HG03378 (cell line): ENCODE measurements around the gene EXOC3L1.

Source experiments
- ATAC-seq: cut with Tn5 transposase; IDR thresholded peaks from one replicate; pipeline ENCODE4 v1.9.1; 2021; ENCODE audit warnings: mild to moderate bottlenecking, moderate library complexity; ENCODE audit not compliant: unreplicated experiment

EXOC3L1 gene

DNA sequence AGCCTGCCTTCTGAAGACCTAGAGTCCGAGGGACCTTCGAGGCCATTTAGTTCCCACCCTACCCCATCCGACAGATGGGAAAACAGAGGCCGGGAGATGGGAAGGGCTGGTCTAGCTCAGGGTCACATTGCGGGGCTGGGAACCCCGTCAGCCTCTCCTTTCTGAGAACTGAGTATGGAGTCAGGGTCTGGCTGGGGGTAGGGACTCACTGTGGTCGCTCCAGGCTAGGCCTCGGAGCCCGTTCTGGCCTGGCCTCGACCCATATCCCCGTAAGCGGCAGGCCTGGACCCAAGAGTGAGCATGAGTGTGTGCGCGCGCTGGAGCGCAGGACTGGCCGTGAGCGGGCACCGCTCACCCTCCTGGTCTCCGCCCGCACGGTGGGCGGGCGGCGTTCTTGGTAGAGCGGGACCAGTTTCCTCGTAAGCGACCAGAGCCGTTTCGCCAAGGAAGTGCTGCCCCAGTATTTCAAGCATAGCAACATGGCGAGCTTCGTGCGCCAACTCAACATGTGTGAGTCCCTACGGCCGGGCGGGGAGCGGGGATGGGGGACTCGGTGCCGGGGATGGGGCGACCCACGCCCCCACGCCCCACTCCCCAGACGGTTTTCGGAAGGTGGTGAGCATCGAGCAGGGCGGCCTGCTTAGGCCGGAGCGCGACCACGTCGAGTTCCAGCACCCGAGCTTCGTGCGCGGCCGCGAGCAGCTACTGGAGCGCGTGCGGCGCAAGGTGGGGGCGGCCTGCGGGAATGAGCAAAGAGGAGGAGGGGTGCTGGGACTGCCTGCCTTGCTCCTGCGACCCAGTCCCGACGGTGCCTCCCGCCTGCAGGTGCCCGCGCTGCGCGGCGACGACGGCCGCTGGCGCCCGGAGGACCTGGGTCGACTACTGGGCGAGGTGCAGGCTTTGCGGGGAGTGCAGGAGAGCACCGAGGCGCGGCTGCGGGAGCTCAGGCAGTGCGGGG is 24.5 kb downstream of the EXOC3L1 start:
- no peak for ATAC-seq

DNA sequence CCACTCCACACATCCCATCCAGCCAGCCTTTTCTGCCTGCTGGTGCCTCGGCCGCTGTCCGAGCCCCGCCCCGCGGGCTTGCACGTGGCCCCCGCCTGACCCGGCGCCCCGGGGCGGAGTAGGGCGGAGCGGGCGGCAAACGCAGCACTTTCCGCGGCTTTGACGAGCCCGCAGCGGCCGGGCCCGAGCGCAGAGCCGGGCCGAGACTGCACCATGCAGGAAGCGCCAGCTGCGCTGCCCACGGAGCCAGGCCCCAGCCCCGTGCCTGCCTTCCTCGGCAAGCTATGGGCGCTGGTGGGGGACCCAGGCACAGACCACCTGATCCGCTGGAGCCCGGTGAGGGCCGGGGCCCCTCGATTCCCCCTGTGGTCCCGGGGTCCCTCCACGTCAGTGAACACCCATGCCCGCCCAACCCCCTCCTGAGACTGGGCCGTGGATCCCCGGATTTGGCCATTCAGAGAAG is 25.3 kb downstream of the EXOC3L1 start, which contains the start of gene HSF4:
HSF4 (plus strand) TSS at position 147 of the 463 bp plus-strand sequence; CDS start at position 214, 67 bp downstream.
- ATAC-seq: no peak

DNA sequence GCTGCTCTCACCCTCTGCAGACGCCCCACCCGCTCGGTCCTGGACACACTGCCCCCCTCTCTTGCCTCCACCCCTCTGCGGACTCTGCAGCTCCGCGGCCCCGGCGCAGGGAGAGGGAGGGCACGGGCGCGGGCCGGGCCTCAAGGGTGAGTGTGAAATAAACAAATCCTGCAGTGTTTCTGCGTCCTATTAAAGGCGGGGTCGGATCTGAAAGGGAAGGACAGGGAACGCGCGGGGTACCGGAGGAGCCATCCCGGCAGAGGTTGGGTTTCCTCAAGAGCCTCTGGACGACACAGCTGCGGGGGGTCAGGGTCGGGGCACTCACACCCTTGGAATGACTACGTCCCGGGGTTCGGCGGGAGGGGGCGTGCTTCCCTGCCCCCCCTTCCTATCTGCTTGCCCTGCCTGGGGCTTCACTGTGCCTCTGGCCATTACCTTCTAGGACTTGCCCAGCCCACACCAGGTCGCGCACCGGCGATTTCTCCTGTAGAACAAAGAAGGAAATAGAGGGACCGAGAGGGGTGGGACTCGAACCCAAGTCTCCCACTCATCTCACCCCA is 25.9 kb downstream of the EXOC3L1 start:
- no peak for ATAC-seq

DNA sequence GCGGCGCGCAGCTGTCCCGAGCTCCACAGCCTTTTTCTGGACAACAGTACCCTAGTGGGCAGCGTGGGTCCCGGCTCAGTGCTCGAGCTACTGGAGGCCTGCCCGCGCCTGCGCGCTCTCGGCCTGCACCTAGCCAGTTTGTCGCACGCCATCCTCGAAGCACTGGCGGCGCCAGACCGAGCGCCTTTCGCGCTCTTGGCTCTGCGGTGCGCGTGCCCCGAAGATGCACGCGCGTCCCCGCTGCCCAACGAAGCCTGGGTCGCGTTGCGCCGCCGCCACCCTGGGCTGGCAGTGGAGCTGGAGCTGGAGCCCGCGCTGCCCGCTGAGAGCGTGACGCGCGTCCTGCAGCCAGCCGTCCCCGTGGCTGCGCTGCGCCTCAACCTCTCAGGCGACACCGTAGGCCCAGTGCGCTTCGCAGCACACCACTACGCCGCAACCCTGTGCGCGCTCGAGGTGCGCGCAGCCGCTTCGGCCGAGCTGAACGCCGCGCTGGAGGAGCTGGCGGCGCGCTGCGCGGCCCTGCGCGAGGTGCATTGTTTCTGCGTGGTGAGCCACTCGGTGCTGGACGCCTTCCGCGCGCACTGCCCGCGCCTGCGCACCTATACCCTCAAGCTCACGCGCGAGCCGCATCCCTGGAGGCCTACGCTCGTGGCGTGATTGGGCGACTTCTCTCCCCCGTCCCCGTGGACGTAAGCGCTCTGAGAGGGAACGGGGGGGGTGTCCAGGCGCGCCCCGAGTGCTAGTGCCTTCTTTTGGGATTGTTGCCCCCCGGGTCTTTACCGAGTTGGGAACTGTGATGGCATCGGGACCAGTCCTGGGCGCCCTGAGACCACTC is 26.6 kb downstream of the EXOC3L1 start:
- ATAC-seq: no peak

DNA sequence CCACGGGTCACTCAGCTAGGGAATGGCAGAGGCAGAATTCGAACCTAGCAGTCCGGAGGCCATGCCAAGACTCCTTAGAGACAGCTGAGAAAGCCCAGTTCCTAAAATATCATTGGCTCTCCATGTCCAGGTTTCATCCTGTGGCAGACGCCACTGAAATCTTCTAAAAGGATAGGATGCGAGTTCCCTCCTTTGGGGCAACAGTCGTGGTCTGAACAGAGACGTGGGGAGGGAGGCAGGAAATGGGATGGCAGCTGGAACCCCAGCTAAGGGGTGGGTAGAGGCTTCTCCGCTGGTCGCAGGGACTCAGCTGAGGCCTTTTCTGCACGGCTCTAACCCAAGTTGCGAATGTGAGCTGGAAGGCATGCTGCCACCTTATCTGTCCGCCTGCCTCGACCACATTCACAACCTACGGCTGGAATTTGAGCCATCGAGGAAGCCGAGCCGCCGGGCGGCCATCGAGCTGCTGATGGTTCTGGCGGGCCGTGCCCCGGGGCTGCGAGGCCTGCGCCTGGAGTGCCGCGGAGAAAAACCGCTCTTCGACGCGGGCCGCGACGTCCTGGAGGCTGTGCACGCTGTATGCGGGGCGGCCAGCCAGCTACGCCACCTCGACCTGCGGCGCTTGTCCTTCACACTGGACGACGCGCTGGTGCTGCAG is 27.3 kb downstream of the EXOC3L1 start:
- ATAC-seq: no peak

DNA sequence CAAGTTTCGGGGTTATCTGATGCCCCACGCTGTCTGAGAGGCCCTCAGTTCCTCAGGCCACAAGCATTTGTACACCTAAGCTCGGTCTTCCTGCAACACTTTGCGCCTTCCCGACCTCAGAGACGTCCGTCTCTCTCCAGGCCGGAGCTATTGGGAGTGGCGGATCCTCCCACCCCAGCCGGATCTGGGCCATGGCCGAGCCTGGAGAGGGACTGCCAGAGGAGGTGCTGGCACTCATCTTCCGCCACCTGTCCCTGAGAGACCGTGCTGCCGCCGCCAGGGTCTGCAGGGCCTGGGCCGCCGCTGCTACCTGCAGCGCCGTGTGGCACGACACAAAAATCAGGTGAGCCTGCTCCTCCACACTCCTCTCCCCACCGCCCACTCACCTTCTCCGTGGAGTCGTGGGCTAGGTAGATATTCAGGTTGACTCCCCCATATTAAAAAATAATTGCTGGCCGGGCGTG is 28.3 kb downstream of the EXOC3L1 start:
- ATAC-seq: no peak

DNA sequence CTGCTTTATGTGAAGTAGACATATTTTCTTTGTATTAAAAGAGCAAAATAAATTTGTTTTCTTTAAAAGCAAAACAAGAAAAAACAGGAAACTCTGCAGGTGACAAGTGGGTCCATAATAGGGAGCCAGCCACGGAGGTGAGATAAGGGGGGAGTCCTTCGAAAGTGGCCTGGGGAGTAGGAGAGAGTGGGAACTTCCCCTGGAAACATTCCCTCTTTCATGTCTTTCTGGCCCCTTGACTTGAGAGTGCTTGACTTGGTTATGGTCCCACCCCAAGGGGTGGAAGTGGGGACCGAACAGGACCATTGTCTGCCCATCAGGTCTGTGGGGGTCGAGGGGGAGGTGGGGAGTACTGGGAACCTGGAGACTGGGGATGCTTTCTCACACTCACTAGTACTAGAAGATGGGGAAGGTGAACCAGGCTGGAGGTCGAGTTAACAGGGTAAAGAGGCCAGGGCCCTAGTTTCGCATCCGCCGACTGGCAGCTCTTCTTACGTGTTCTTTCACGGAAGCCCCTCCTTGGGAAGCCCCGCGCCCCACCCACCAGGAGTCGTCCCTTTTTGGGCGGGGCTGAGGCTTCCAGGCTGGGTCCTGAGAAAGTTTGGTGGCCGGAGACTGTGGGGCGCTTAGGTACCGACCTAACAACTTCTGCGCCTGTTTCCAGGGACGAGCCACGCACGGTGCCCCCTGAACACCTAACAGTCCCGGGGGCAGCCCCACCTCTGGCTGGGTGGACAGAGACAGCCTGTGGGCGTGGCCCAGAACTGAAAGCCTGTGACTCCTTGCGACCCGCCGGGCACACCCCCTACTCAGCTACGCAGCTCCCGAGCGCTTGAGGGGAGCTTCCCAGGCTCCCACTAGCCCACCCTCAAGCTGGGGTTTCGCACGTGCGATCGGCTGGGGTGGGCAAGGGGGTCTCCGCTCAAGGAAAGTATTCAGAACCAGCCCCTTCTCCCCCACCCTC is 31.0 kb downstream of the EXOC3L1 start:
- peak; percentile 37 for ATAC-seq

DNA sequence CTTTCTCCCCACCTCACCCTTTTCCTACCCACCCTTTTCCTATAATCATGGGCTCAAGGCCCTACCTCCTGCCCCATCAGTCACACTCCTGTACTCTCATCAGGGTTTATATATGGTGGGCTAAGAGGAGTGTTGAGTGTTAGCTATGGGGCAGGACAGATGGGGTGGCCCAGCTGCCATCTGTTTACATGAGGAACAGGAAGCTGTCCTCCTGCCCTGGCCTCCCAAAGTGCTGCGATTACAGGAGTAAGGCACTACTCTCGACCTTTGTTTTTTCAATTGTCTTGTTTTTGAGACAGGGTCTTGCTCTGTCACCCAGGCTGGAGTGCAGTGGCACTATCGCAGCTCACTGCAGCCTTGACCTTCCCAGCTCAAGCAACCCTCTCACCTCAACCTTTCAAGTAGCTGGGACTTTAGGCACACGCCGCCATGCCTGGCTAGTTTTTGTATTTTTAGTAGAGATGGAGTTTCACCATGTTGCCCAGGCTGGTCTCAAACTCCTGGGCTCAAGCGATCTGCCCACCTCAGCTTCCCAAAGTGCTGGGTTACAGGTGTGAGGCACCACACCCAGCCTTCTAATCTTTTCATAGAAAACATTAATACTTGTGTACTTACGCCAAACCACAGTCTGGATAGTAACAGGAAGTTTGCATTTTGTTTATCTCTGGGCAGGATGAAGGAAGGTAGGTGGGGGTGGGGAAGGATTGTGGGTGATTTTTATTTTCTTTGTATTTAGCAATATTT is 31.9 kb downstream of the EXOC3L1 start:
- ATAC-seq: no peak

DNA sequence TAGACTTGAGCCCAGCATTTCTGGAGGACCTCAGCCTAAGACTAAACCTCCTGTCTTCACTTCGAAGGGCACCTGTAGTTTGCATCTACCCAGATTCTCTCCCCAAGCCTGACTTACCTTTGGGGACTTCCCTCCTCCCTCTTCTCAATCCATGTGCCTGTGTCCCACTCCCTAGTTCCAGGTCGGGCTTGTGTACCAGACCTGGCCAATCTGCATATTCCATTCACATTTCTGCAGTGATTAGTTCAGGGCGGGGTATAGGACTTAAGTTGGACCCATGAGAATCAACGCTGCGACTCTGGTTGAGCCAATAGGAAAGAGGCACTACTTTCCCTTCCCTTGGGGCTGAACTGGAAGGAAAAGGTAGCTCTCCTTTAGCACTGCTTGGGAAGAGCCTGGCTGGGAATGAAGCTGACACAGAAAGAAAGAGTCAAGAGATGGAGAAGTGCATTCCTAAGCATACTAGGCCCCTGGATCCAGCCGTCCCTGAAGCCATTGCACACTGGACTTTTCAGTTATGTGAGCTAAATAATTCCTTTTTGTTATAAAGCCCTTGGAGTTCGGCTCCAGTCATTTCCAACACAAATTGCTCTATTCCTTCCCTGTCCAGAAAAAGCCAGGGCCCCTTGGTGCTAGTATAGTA is 32.7 kb downstream of the EXOC3L1 start:
- no peak for ATAC-seq

DNA sequence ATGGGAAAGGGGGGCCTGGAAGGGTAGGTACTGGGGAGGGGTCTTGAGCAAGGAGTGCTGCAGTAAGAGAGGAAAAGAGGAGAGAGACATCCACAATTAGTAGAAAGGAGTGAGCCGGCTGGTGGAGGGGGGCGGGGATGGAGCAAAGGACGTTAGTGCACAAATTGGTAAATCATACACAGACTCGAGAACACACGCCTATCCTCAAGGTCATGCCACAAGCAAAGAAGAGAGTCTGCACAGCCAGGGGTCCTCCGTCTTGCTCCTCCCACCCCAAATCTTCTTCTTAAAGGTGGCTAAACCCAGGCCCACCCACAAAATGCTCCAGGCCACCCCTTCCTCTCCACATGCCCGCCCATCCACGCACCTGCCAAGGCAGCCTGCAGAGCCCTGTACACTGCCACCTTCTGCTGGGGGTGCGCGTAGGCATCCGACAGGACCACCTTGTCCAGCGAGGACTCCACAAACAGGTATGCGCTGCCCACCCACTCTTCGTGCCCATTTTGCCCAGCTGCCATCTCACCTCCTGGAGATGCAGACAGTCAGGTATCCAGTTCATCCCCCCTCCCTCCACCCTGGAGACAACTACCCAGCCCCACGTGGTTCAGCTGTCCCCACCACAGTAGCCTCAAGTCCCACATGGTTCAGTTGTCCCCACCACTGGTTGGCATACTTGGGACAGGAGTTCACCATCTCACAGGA is 33.6 kb downstream of the EXOC3L1 start:
- ATAC-seq: no peak

DNA sequence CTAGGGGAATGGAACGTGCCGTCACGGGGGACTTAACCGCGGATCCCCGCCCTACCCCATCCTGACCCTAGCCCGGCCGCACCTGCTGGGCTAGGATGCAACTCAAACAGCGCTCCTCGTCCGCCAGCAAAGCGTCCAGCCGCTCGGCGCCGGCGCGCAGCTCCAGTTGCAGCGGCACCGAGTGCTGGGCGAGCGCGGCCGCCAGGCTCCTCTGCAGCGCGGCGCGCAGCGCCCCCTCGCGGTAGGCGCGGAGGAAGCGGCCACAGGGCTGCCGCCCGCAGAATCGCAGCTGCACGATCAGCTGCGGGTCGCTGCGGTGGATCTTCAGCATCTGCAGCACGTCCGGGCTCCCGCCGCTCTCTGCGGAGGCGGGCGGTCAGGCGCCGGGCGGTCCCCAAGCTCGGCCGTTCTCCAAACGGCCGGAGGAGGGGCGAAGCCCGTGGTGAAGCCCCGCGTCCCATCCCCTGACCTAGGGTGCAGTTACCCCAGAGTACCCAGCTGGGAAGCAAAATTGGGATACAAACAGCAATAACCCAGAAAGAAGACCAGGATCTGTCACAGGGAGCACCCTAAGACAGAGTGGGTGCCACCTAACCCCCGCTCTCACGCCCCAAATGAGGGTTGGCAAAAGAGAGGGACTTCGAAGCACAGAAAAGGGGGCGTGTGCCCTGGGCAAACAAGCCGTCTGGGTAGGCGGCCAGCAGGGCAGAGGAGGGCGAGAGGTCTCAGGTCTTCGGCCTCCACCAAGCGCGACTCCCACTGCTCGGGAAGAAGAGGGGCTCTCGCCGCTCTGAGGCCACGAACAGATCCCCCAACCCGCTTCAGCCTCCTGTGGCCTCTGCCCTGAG is 34.4 kb downstream of the EXOC3L1 start:
- no peak for ATAC-seq

DNA sequence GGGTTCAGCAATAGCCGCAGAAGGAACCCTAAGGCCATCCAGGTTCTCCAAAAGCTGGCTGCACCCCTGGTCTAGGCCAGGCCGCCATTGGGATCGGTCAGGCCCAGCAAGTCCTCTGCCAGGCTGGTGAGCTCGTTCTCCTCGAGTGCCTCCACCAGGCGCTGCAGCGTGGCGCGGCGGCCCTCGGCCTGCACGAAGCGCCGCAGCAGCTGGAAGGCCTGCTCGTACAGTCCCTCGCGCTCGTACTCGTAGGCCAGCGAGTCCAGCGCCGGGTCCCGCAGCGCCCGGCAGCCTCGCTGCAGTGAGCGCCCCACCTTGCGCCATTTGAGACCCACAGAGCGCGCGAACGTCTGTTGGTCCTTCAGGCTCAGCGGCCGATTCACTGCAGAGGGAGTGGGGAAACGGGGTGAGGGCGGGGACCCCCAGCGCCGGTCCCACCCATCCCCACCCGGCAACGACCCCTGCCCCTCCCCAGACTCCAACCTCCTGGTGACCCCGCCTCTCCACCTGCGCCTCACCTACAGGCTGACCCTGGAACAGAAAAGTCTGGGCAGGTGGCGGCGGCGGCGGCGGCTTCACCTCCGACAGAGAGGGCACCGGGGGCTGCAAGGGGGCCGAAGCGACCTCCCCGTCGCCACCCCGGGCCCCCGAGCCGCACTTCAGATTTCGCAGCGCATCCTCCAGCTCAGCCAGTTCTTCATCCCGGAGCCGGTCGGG is 35.2 kb downstream of the EXOC3L1 start:
- ATAC-seq: no peak

DNA sequence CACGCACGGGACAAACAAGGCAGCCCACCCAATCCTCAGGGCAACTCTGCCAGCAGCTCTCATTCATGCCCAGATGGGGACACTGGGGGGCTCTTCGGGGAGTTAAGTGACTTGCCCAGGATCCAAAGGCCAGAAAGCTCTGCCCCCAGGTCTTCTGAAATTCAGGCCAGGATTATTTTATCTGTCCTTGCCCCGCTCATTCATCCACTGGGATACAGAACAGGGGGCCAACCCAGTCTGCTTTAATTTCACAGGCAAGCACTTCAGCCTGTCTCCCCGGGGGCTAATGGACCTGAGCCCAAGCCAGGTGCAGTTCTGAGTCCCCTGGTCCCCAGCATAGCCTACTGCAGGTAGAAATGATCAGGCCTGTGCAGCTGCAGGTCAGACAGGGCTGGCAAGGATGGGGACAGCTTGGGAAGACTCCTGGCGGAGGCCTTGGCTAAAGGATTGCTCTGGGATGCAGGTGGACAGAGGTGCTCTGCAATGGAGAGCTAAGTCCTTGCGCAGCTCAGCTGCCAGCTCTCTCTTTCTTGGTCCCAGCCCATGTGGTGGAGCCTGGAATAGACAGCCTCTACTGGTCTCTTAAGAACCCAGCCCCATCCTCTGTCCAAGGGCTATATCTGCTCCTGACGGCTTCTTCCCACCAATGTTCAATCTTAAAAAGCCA is 38.4 kb downstream of the EXOC3L1 start:
- ATAC-seq: no peak

DNA sequence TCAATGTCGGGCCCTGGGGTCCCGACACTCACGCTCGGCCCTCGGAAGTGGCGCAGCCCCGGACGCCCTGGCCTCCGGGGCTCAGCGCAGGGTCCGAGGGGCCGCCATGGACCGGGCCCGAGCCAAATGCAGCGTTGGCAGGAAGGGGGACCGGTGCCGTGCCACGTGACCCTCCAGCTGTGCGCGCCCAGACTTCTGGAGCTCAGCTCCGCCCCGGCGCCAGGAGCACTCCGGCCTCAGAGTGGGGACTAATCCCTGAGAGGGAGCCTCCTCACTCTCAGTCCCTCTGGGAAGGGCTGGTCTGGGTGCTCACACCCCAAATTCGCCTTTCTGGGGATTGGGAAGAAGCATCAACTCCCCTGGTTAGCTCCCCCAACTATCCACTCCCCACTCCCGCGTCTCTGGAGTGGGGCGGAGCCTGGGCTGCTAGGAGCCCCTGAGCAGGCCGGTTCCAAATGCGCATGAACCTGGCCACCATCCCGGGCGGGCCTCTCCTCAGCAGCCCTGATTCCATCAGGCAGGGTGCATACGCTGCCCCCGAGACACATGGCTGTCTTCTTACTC is 39.0 kb downstream of the EXOC3L1 start, which contains the start of gene B3GNT9:
B3GNT9 (minus strand) TSS at position 166 of the 564 bp plus-strand sequence. CDS start 513 bp downstream, outside the sequence.
- ATAC-seq: no peak
